Activated naive CD8-positive, alpha-beta T cell treated with anti-CD3 and anti-CD28 coated beads, Interleukin-2, amount 50 U/mL, for 16 hours (primary cell): Measurements from ENCODE around the gene PDE6B.

Source experiments
- DNase-seq: peaks from one replicate; pipeline ENCODE4 v3.0.0-alpha.2; 2020; ENCODE audit warnings: low read depth, low spot score

The PDE6B gene

DNA sequence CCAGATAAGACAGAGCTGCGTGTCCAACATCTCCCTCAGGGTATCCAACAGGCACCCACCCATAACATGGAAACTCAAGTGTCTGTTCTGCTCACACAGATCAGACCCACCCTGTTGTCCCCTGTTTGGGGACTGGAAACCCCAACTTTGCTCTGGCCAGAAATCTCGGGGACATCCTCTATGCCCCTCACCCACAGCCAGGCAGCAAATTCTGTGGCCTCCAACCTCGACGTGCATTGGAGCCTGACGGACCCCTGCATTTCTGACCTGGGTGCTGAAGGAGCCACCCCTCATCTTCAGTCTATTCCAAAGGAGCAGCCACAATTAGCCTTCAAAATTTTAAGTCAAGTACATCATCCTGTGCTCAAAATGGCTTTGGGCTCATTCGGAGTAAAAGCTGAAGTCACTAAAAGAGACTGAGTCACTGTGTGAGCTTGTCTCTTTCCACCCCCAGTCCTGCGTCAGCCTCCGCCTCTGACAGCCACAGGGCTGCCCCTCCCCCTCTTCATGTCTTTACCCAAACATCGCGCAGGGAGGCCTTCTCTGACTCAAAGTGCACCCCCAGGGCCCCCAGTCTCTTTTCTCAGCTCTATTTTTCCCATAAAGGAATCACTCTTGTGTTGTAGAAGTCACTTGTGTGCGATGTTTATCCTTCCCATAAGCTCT is 24.4 kb upstream of the PDE6B start:
- DNase-seq, result no peak

GRCh38 chr4:601612-602558 is 23.5 kb upstream of the PDE6B start:
- no peak for DNase-seq

- DNase-seq, result peak; percentile 43
Observed at GRCh38 chr4:602559-602942, 22.8 kb upstream of the PDE6B start.

- DNase-seq, result no peak
Observed at GRCh38 chr4:604131-604530, 21.2 kb upstream of the PDE6B start.

GRCh38 chr4:605702-606425 is 19.5 kb upstream of the PDE6B start:
- DNase-seq, result no peak

DNA sequence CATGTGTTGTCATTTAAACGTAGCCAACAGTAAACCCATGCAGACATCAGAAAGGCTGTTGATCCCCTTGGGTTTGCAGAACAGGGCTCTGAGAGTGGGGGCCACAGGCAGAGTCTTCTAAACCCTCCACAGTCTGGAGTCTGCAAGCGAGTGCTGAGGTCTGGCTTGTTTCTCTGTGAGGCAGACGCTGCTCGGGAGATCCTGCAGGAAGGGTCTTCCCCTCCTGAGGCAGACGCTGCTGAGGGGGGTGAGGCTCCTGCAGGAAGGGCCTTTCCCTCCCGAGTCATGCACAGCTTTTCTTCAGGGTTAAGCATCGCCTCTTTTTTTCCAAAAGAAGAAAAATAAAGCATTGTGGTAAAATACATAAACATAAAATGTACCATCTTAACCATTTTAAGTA is 17.1 kb upstream of the PDE6B start:
- no peak for DNase-seq

- DNase-seq, result no peak
Observed at GRCh38 chr4:609400-610050, 15.8 kb upstream of the PDE6B start.

DNA sequence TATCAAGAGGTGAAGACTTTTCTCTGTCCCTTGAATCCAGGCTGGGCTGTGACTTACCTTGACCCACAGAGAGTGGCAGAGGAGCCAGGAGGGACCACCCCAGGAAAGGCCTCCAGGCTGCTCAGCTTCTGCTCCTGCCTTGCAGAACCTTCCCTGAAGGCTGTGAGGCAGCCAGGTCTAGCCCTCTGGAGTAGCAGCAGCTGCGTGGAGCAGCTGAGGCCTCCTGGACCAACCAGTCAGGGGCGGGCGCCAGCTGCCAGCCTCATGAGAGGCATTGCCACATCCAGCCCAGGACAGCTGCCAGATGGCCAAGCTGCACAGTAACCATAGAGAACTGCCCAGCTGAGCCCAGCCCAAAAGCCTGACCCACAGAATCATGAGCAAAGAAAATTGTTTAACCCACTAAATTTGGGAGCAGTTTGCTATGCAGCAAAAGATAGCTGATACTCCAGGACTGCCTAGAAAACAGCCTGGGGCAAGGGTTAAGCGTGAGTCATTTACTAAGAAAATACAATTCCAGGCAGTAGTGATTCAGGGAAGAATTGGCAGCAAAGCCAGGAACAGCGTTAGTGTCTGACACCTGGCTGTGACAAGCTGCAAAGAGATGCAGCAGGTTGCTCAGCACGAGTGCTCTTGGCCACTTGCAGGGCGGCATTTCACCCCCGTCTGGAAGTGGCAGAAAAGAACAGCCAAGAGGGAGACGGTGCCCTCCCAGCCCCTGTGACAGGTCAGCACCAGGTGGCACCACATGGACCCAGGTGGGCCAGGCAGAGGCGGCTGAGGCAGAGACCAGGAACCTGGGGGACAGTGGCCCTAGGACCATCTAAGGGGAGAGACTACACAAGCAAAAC is 14.7 kb upstream of the PDE6B start:
- no peak for DNase-seq

- DNase-seq, result no peak
Observed at GRCh38 chr4:612052-612748, 13.2 kb upstream of the PDE6B start.

DNA sequence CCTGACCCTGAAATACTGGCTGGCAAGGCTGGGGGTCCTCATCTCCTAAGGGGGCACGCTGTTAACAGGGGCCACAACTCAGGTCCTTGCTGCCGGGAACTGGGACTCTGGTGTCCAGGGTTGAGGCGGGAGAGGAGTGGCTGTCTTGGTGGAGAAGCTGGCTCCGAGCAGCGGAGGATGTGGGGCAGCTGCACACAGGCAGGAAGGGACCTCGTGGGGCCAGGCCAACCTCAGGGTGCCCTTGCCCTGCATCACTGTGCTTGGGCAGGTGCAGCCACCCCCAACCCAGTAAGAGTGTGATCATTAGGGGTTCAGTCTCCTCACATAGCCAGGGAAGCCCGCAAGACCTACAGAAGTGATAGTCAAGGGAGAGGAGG is 12.6 kb upstream of the PDE6B start:
- DNase-seq, result no peak

DNA sequence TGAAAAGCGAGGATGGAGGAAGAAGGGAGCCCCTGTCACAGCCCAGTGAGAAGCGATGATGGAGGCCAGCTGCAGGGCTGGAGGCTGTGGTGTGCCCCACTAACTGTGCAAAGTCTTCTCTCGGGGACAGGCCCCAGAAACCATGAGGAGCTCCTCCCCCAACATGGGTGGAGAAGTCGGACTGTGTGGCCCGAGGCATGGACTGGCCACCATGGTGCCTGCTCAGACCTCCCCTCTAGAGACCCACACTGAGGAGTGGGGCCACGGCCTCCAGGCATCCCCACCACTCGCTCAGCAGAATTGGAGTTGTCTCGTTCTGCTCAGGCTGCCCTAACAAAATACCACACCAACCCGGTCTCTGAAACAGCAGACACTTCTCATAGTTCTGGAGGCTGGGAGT is 12.2 kb upstream of the PDE6B start:
- DNase-seq, result no peak

- DNase-seq, result no peak
Observed at GRCh38 chr4:616091-616490, 9.3 kb upstream of the PDE6B start.

- DNase-seq, result no peak
Observed at GRCh38 chr4:616911-617643, 8.3 kb upstream of the PDE6B start.

DNA sequence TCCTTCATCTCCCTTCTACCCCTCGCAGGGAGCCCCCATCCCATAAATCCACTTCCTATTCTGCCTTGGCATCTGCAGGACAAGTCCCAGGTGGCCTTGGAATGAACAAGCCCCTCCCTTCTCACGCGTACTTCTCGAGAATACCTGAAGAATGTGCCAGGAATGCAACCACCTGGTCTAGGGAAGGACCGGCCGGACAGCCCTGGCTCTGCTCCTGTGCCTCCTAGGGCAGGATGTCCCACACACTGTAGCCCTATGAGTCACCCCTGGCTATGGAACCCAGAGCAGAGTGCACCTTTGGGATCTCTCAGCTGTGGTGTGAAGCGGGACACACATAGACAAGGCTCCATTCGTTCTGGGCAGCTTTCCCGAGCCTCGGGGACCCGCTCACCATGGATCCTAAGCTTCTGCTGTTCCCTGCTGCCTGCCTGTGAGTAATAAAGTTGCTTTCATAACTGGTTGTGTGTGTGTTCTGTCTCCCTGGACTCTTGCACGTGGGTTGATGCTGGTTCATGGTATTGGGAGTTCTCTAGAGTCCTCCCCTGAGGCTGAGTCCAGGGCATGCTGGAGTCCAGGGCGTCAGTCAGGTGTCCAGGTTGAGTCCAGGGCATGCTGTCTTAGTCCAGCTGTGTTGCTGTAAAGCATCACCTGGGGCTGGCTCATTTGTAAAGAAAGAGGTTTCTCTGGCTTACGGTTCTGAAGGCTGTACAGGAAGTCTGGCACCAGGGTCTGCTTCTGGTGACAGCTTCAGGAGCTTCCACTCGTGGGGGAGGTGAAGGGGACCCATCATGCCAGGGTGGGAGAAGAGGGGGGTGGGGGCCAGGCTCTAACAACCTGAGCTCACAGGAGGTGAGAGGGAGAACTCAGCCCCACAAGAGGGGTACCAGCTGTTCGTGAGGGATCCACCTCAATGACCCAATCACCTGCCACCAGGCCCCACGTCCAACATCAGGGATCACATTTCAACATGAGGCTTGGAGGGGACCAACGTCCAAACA is 7.4 kb upstream of the PDE6B start:
- no peak for DNase-seq

GRCh38 chr4:620201-620600 is 5.2 kb upstream of the PDE6B start:
- DNase-seq, result no peak

DNA sequence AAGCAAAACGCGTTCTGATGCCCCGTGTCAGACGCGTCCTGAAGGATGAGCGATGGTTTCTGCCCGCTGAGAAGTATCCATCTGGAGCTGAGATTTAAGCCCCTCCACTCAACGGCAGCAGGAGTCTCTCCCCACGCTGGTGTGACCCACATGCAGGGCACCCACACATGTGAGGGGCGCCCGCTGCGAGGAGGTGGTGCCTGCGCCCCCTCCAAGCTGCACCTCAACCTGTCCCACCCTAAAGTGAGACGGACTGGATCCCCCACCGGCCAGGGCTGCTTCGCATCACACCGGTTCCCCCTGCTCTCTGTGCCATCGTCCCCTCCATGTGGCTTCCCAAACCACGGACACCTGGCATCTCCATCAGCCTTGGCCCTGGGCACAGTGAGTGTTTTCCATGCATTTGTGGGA is 4.5 kb upstream of the PDE6B start:
- DNase-seq, result no peak

DNA sequence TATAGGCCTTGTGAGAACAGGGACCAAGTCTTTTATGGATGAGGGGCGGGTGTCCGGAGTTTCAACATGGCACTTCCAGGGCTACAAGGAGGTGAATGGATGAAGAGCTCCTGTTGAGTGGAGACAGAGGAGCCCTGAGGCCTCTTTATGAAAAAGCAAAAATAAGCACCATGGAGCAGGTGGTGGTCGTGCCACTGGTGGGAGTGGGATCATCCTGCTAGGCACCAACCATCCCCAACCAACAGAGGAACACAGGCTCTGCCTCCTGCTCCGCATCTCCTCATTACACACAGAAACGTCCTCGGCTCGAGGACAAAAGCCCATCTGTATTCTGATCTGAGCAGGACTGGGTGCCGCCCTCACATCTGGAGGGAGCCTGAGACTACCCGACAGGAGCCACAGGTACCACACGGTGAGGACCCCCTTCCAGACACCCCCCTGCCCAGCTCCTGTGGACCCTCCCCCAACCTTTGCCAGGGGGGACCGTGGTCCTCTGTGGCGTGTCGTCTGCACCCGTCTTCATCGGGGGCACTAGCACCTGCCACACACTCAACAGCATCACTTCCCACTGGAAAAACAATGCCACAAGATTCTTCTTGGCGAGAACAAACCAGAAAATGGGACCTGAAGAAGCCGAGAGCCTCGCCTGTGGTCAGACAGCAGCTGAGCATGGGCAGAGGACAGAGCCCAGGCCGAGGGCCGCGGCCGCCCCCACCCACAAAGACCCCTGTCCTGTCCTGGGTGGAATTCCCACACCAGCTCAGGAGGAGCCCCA is 3.9 kb upstream of the PDE6B start:
- no peak for DNase-seq
